ENCODE data around the gene SECISBP2L. TPM values are rescaled to one million over a fixed set of nuclear protein-coding genes. Genes with fewer than 3 reads are reported as not detected.

The SECISBP2L gene
- total and polyA plus RNA-seq, 2 donors (not counting 3 experiments of a cell fraction or from before 2014, with no cell fraction given): 23.1 to 52.3 TPM

DNA sequence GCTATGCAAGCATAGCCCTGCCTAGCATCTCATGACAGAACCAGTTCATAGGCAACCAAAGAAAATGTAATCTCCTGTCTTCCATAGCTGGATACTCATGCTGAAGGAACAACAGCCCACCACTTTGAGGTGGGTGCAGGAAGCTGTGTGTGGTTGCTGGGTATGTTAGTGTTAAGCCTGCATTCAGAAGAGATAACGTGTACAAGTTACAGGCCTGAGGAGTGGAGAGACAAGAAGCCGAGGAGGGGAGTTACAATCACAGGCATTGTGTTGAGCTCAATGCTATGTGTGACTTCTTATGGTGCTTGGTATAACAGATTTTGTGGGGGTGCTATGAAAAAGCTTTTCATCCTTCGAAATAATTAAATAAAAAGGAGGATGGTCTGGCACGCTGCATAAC lies 42.8 kb upstream of the SECISBP2L start:
- H3K36me3 ChIP-seq (ENCODE audit: control insufficient read depth in 2 of 2, extremely low read depth in 1 of 2, insufficient read depth in 2 of 2, low read length in 2 of 2): no peaks in the 10 kb centered on the region
- intact Hi-C loops (cut with micrococcal nuclease) (no loop called here), dilution Hi-C loops (cut with MboI; ENCODE audit: extremely low pct_ligation_motif_present, low sequenced_read_pairs) (no loop called here)
- no peaks in the 10 kb centered on the region for H3K9me3 ChIP-seq (replicated peaks; ENCODE audit: control insufficient read depth, insufficient read depth, low read length)
- H3K9ac ChIP-seq (replicated peaks; ENCODE audit: extremely low read depth, insufficient read depth, low read length): no peak overlapping the region
- H3K27me3 ChIP-seq (ENCODE audit: control insufficient read depth in 2 of 2, insufficient read depth in 2 of 2, low read length in 2 of 2): no peaks in the 10 kb centered on the region
- no peak for DNase-seq (ENCODE audit: low read depth, low spot score)
- no TSS peak for BruUV-seq (replicated peaks)
- no peaks in the 10 kb centered on the region for H3K9me1 ChIP-seq (replicated peaks; ENCODE audit: control insufficient read depth, extremely low read depth, insufficient read depth, low read length)
- CTCF ChIA-PET: interaction anchor here (0.8 kb wide), 1 partner anchor 30 kb away, joined by 3 read pairs; no protein-coding TSS in a partner anchor
- H3K4me3 ChIP-seq (replicated peaks in 1 of 3; ENCODE audit: insufficient read depth in 1 of 3, low read depth in 1 of 3, low read length in 3 of 3): no peak overlapping the region
- no peaks in the 10 kb centered on the region for H3K4me1 ChIP-seq (ENCODE audit: control insufficient read depth, extremely low read depth, insufficient read depth, low read length)
- no peak overlapping the region for H2AFZ ChIP-seq (ENCODE audit: low read depth, low read length)
- H3K4me2 ChIP-seq (ENCODE audit: insufficient read depth, low read length): no peak overlapping the region
- POLR2A ChIA-PET: no interaction called here
- no peak for TF ChIP-seq POLR2AphosphoS5 (IDR thresholded peaks at IDR 0.05; ENCODE audit: insufficient read depth, low read depth, low read length)
- TF ChIP-seq JUN (IDR thresholded peaks at IDR 0.05; ENCODE audit: borderline replicate concordance, insufficient read depth, insufficient read length, low read depth): no peak
- TF ChIP-seq MYC (IDR thresholded peaks at IDR 0.05; ENCODE audit: low read depth, low read length): no peak
- no peak for TF ChIP-seq EZH2 (IDR thresholded peaks at IDR 0.05; ENCODE audit: borderline replicate concordance, low read depth, low read length, severe bottlenecking)
- TF ChIP-seq GATA2 (IDR thresholded peaks at IDR 0.05; ENCODE audit: insufficient read depth, insufficient read length, low read depth, low read length): no peak
- TF ChIP-seq, protein P1, sequence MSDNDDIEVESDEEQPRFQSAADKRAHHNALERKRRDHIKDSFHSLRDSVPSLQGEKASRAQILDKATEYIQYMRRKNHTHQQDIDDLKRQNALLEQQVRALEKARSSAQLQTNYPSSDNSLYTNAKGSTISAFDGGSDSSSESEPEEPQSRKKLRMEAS (IDR thresholded peaks at IDR 0.05; ENCODE audit: insufficient read depth, insufficient read length): no peak
- TF ChIP-seq FOS (IDR thresholded peaks at IDR 0.05; ENCODE audit: borderline replicate concordance, insufficient read depth, low read length): no peak
- no peak for TF ChIP-seq POLR2A (IDR thresholded peaks at IDR 0.05; ENCODE audit: low read depth, low read length)
- TF ChIP-seq, protein P2, sequence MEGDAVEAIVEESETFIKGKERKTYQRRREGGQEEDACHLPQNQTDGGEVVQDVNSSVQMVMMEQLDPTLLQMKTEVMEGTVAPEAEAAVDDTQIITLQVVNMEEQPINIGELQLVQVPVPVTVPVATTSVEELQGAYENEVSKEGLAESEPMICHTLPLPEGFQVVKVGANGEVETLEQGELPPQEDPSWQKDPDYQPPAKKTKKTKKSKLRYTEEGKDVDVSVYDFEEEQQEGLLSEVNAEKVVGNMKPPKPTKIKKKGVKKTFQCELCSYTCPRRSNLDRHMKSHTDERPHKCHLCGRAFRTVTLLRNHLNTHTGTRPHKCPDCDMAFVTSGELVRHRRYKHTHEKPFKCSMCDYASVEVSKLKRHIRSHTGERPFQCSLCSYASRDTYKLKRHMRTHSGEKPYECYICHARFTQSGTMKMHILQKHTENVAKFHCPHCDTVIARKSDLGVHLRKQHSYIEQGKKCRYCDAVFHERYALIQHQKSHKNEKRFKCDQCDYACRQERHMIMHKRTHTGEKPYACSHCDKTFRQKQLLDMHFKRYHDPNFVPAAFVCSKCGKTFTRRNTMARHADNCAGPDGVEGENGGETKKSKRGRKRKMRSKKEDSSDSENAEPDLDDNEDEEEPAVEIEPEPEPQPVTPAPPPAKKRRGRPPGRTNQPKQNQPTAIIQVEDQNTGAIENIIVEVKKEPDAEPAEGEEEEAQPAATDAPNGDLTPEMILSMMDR (IDR thresholded peaks at IDR 0.05; ENCODE audit: extremely low read depth in 1 of 2, insufficient read depth in 1 of 2, low read depth in 1 of 2, low read length in 2 of 2): no peak
- no peaks in the 10 kb centered on the region for H3K79me2 ChIP-seq (ENCODE audit: control insufficient read depth, insufficient read depth, low read length)
- no peaks in the 10 kb centered on the region for H4K20me1 ChIP-seq (replicated peaks; ENCODE audit: control insufficient read depth, extremely low read depth, insufficient read depth, low read length)
- FAIRE-seq: no peak
- H3K27ac ChIP-seq (ENCODE audit: insufficient read depth, low read depth, low read length): no peak overlapping the region

All from endothelial cell of umbilical vein (primary cell).